OCI-LY3 (cell line): ENCODE data around the gene ABCC5.

Experiments used
- H2AFZ ChIP-seq: fragments of 200-600, 300-600 bp; shearing (Covaris generic); 2 replicates; pipeline ENCODE4 v1.6.0; 2014; ENCODE audit warnings: antibody characterized with exemption, low read depth, low read length
- H3K27ac ChIP-seq: fragments of 200-600, 300-600 bp; sonication (generic); 2 replicates; pipeline ENCODE4 v1.5.1; 2014; ENCODE audit warnings: mild to moderate bottlenecking, low read length, moderate library complexity, mixed read lengths
- H3K27me3 ChIP-seq: fragments of 200-600, 300-600 bp; sonication (generic); 2 replicates; pipeline ENCODE4 v1.6.1; 2014; ENCODE audit warnings: low read depth, low read length, mixed read lengths
- H3K36me3 ChIP-seq: fragments of 200-600, 300-600 bp; sonication (generic); replicated peaks from 2 replicates; pipeline ENCODE3; 2014; ENCODE audit warnings: low read depth, low read length, mixed read lengths
- H3K4me1 ChIP-seq: fragments of 300-600, 200-600 bp; sonication (generic); 2 replicates; pipeline ENCODE4 v1.6.1; 2014; ENCODE audit warnings: low read length, mixed read lengths
- H3K4me2 ChIP-seq: fragments of 200-600, 300-600 bp; sonication (generic); 2 replicates; pipeline ENCODE4 v1.6.1; 2014; ENCODE audit warnings: low read length, mixed read lengths
- H3K4me3 ChIP-seq: fragments of 300-600, 200-600 bp; sonication (generic); 2 replicates; pipeline ENCODE4 v1.5.1; 2014; ENCODE audit warnings: antibody characterized with exemption, mild to moderate bottlenecking, low read length, moderate library complexity
- H3K79me2 ChIP-seq: fragments of 300-600, 200-600 bp; shearing (Covaris generic); 2 replicates; pipeline ENCODE4 v1.6.1; 2014; ENCODE audit warnings: mild to moderate bottlenecking, low read length, mixed read lengths
- H3K9ac ChIP-seq: fragments of 300-600, 200-600 bp; shearing (Covaris generic); 2 replicates; pipeline ENCODE4 v1.6.0; 2014; ENCODE audit warnings: mild to moderate bottlenecking, low read length, moderate library complexity
- H3K9me3 ChIP-seq: fragments of 200-600, 300-600 bp; shearing (Covaris generic); 2 replicates; pipeline ENCODE4 v1.6.1; 2014; ENCODE audit warnings: low read length, mixed read lengths; ENCODE audit not compliant: insufficient read depth
- H4K20me1 ChIP-seq: fragments of 200-600, 300-600 bp; sonication (generic); 2 replicates; pipeline ENCODE4 v1.6.1; 2016; ENCODE audit warnings: low read length, mixed read lengths; ENCODE audit not compliant: insufficient read depth
- EZH2phosphoT487 ChIP-seq: fragments of 200-600 bp; shearing (Covaris generic); IDR thresholded peaks from 2 replicates; pipeline ENCODE4 v1.6.1; 2018; ENCODE audit warnings: antibody characterized with exemption, mixed run types, low read depth
- TF ChIP-seq, protein P1 (sequence below): fragments of 200-600, 300-600 bp; sonication (generic); IDR thresholded peaks from 2 replicates; pipeline ENCODE4 v1.5.1; 2014; ENCODE audit warnings: antibody characterized with exemption, low read length, low read depth

ABCC5 gene

GRCh38 chr3:183875411-183875810, 142.3 kb downstream of the ABCC5 start:
- H3K79me2 ChIP-seq: peaks cover 82% of the 10 kb centered on the region
- no peaks in the 10 kb centered on the region for H3K27me3 ChIP-seq
- H3K4me3 ChIP-seq: no peak overlapping the region
- H4K20me1 ChIP-seq: peaks cover 29% of the 10 kb centered on the region
- no peak overlapping the region for H2AFZ ChIP-seq
- no peak overlapping the region for H3K4me2 ChIP-seq
- TF ChIP-seq EZH2phosphoT487: no peak
- TF ChIP-seq, protein P1, sequence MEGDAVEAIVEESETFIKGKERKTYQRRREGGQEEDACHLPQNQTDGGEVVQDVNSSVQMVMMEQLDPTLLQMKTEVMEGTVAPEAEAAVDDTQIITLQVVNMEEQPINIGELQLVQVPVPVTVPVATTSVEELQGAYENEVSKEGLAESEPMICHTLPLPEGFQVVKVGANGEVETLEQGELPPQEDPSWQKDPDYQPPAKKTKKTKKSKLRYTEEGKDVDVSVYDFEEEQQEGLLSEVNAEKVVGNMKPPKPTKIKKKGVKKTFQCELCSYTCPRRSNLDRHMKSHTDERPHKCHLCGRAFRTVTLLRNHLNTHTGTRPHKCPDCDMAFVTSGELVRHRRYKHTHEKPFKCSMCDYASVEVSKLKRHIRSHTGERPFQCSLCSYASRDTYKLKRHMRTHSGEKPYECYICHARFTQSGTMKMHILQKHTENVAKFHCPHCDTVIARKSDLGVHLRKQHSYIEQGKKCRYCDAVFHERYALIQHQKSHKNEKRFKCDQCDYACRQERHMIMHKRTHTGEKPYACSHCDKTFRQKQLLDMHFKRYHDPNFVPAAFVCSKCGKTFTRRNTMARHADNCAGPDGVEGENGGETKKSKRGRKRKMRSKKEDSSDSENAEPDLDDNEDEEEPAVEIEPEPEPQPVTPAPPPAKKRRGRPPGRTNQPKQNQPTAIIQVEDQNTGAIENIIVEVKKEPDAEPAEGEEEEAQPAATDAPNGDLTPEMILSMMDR: no peak
- no peak overlapping the region for H3K9ac ChIP-seq
- H3K4me1 ChIP-seq: no peaks in the 10 kb centered on the region
- H3K36me3 ChIP-seq: no peaks in the 10 kb centered on the region
- H3K9me3 ChIP-seq: no peaks in the 10 kb centered on the region
- no peak overlapping the region for H3K27ac ChIP-seq

GRCh38 chr3:183873914-183874313, 143.8 kb downstream of the ABCC5 start:
- H4K20me1 ChIP-seq: peaks cover 31% of the 10 kb centered on the region
- no peak overlapping the region for H2AFZ ChIP-seq
- no peak overlapping the region for H3K27ac ChIP-seq
- TF ChIP-seq, protein P1: no peak
- TF ChIP-seq EZH2phosphoT487: no peak
- no peak overlapping the region for H3K4me3 ChIP-seq
- H3K79me2 ChIP-seq: peaks cover 77% of the 10 kb centered on the region
- no peaks in the 10 kb centered on the region for H3K9me3 ChIP-seq
- H3K4me1 ChIP-seq: no peaks in the 10 kb centered on the region
- H3K9ac ChIP-seq: no peak overlapping the region
- H3K36me3 ChIP-seq: no peaks in the 10 kb centered on the region
- no peaks in the 10 kb centered on the region for H3K27me3 ChIP-seq
- no peak overlapping the region for H3K4me2 ChIP-seq

GRCh38 chr3:183871541-183871940, 146.1 kb downstream of the ABCC5 start:
- Histone ChIP-seq H3K36me3 (peaks cover 3% of the 10 kb centered on the region), H4K20me1 (peaks cover 23% of the 10 kb centered on the region), H3K27ac (no peak overlapping the region), H3K4me3 (no peak overlapping the region), H3K4me1 (no peaks in the 10 kb centered on the region), H3K9ac (no peak overlapping the region), H3K9me3 (no peaks in the 10 kb centered on the region), H3K79me2 (peaks cover 59% of the 10 kb centered on the region), H3K27me3 (no peaks in the 10 kb centered on the region), H3K4me2 (no peak overlapping the region), H2AFZ (no peak overlapping the region)
- TF ChIP-seq, protein P1: no peak
- no peak for TF ChIP-seq EZH2phosphoT487

- no peak overlapping the region for H3K9ac ChIP-seq
- H3K79me2 ChIP-seq: peaks cover 51% of the 10 kb centered on the region
- H3K4me3 ChIP-seq: no peak overlapping the region
- no peak overlapping the region for H2AFZ ChIP-seq
- H3K9me3 ChIP-seq: no peaks in the 10 kb centered on the region
- TF ChIP-seq EZH2phosphoT487: no peak
- TF ChIP-seq, protein P1: no peak
- peaks cover 8% of the 10 kb centered on the region for H3K36me3 ChIP-seq
- H3K4me2 ChIP-seq: no peak overlapping the region
- no peaks in the 10 kb centered on the region for H3K27me3 ChIP-seq
- H3K4me1 ChIP-seq: no peaks in the 10 kb centered on the region
- peaks cover 19% of the 10 kb centered on the region for H4K20me1 ChIP-seq
- H3K27ac ChIP-seq: no peak overlapping the region
Observed at GRCh38 chr3:183870563-183870962, 147.1 kb downstream of the ABCC5 start.
